Measurements from ENCODE around the gene JADE2.

The JADE2 gene

GRCh38 chr5:134529460-134529859, 4.0 kb downstream of the JADE2 start:
- H3K9me3 ChIP-seq (ENCODE audit: low read length), result no peaks in the 10 kb centered on the region
- peaks cover 10% of the 10 kb centered on the region for H3K27me3 ChIP-seq (ENCODE audit: insufficient read depth, low read length)
- no peak overlapping the region for H2AFZ ChIP-seq (ENCODE audit: low read depth, low read length)
- H3K36me3 ChIP-seq (ENCODE audit: insufficient read depth, low read length), result no peaks in the 10 kb centered on the region
- peaks cover 29% of the 10 kb centered on the region for H3K4me1 ChIP-seq (ENCODE audit: insufficient read depth, low read length)
- H3K4me3 ChIP-seq (ENCODE audit: low read length), result no peak overlapping the region

DNA sequence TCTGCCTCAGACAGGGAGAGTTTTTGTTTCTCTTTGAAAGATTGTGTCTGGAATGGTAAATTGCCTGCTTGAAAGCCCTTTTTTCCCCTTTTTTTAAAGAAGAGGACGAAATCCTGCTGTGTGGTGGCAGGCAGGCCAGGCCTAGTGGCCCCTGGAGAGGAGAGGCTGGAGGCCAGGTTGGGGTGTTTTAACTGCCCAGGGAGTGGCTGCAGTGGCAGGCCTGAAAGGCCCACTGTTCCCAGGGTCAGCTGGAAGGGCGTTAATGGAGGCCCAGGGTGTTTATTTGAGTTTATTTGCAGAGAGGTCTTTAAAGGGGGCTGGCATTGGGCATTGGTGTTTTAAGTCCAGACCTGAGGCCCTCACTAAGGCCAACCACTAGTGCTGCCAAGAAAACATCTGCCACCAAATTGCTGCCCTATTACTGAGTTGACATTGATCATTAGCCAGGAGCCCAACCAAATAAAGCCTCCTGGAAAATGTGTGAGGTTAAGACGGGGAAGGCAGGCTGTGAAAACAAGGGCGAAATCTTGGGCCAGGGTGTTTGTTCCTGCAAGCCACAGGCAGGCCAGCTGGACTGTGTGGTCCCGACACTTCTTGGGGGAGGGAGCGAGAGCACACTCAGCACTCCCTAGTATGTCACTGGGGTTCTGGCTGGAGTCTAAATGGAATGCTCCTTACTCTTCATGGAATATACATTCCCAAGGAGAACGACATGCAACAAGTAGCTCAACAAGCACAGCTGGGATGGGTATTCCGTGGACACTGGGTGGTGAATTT, 5.0 kb downstream of the JADE2 start:
- Histone ChIP-seq H3K9me3 (ENCODE audit: low read length) (no peaks in the 10 kb centered on the region), H2AFZ (ENCODE audit: low read depth, low read length) (no peak overlapping the region), H3K4me1 (ENCODE audit: insufficient read depth, low read length) (peaks cover 25% of the 10 kb centered on the region), H3K36me3 (ENCODE audit: insufficient read depth, low read length) (no peaks in the 10 kb centered on the region), H3K4me3 (ENCODE audit: low read length) (no peak overlapping the region), H3K27me3 (ENCODE audit: insufficient read depth, low read length) (peaks cover 5% of the 10 kb centered on the region)

DNA sequence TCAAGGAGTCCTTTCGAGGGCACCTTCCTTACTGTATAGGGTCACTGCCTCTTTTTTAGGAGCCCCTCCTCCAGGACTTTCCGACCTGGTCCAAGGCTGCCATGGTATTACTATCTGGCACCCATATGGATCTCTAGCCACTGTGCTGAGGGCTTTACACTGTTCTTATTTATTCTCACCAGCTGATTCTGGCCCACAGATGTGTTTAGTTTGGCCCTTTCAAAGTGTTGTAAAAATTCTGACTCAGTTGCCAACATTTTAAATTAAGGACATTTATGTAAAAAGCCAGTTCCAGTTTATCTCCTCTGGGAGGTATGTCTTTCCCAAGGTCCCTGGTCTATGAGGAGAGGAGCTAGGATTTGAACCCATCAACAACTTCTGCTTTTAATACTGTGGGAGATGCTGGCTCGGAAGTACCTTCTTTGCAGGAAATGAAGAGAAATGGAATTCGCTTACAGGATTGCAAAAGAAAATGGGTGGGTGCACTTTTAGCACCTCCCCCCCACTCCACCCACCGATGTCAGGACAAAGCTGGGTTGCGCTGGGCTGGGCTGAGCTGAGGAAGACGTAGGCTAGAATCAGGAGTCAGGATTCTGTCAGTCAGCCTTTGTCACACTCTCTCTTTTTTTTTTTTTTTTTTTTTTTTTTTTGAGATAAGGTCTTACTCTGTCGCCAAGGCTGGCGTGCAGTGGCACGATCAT, 7.8 kb downstream of the JADE2 start:
- no peaks in the 10 kb centered on the region for H3K9me3 ChIP-seq (ENCODE audit: low read length)
- no peak overlapping the region for H2AFZ ChIP-seq (ENCODE audit: low read depth, low read length)
- no peak overlapping the region for H3K4me3 ChIP-seq (ENCODE audit: low read length)
- peaks cover 5% of the 10 kb centered on the region for H3K27me3 ChIP-seq (ENCODE audit: insufficient read depth, low read length)
- peaks cover 19% of the 10 kb centered on the region for H3K4me1 ChIP-seq (ENCODE audit: insufficient read depth, low read length)
- H3K36me3 ChIP-seq (ENCODE audit: insufficient read depth, low read length), result no peaks in the 10 kb centered on the region

GRCh38 chr5:134534058-134534725, 8.7 kb downstream of the JADE2 start:
- Histone ChIP-seq H3K36me3 (ENCODE audit: insufficient read depth, low read length) (no peaks in the 10 kb centered on the region), H3K9me3 (ENCODE audit: low read length) (no peaks in the 10 kb centered on the region), H2AFZ (ENCODE audit: low read depth, low read length) (no peak overlapping the region), H3K27me3 (ENCODE audit: insufficient read depth, low read length) (no peaks in the 10 kb centered on the region), H3K4me1 (ENCODE audit: insufficient read depth, low read length) (peaks cover 16% of the 10 kb centered on the region), H3K4me3 (ENCODE audit: low read length) (no peak overlapping the region)

GRCh38 chr5:134534726-134535110, 9.2 kb downstream of the JADE2 start:
- no peaks in the 10 kb centered on the region for H3K27me3 ChIP-seq (ENCODE audit: insufficient read depth, low read length)
- no peaks in the 10 kb centered on the region for H3K9me3 ChIP-seq (ENCODE audit: low read length)
- H2AFZ ChIP-seq (ENCODE audit: low read depth, low read length), result no peak overlapping the region
- H3K36me3 ChIP-seq (ENCODE audit: insufficient read depth, low read length), result no peaks in the 10 kb centered on the region
- no peak overlapping the region for H3K4me3 ChIP-seq (ENCODE audit: low read length)
- H3K4me1 ChIP-seq (ENCODE audit: insufficient read depth, low read length), result peaks cover 15% of the 10 kb centered on the region

- Histone ChIP-seq H3K4me1 (ENCODE audit: insufficient read depth, low read length) (no peaks in the 10 kb centered on the region), H3K27me3 (ENCODE audit: insufficient read depth, low read length) (no peaks in the 10 kb centered on the region), H3K36me3 (ENCODE audit: insufficient read depth, low read length) (no peaks in the 10 kb centered on the region), H3K9me3 (ENCODE audit: low read length) (no peaks in the 10 kb centered on the region), H2AFZ (ENCODE audit: low read depth, low read length) (no peak overlapping the region), H3K4me3 (ENCODE audit: low read length) (no peak overlapping the region)
Observed at GRCh38 chr5:134536876-134537275, 11.4 kb downstream of the JADE2 start.

DNA sequence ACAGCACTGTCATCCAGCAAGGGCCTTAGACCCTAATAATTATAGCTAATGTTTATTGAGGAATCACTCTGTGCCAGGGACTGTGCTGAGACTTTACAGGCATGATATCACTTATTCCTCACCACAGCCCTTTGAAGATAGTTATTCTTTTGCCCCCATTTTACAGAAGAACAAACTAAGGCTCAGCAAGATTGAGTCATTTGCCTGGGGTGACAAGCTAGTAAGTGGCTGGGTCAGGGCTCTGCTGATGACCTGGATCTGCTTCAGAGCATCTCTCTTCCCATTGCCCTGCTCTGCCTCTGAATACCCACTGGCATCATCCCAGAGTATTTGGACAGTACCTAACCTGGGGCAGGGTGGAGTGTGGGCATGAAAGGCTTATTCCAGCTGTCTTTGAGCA, 11.8 kb downstream of the JADE2 start:
- H3K36me3 ChIP-seq (ENCODE audit: insufficient read depth, low read length), result no peaks in the 10 kb centered on the region
- no peak overlapping the region for H3K4me3 ChIP-seq (ENCODE audit: low read length)
- H3K9me3 ChIP-seq (ENCODE audit: low read length), result no peaks in the 10 kb centered on the region
- H3K27me3 ChIP-seq (ENCODE audit: insufficient read depth, low read length), result no peaks in the 10 kb centered on the region
- H3K4me1 ChIP-seq (ENCODE audit: insufficient read depth, low read length), result no peaks in the 10 kb centered on the region
- no peak overlapping the region for H2AFZ ChIP-seq (ENCODE audit: low read depth, low read length)

- Histone ChIP-seq H3K36me3 (ENCODE audit: insufficient read depth, low read length) (no peaks in the 10 kb centered on the region), H3K4me1 (ENCODE audit: insufficient read depth, low read length) (no peaks in the 10 kb centered on the region), H3K27me3 (ENCODE audit: insufficient read depth, low read length) (no peaks in the 10 kb centered on the region), H3K4me3 (ENCODE audit: low read length) (no peak overlapping the region), H2AFZ (ENCODE audit: low read depth, low read length) (no peak overlapping the region), H3K9me3 (ENCODE audit: low read length) (no peaks in the 10 kb centered on the region)
Observed at GRCh38 chr5:134538296-134538695, 12.8 kb downstream of the JADE2 start.

GRCh38 chr5:134539732-134540131, 14.3 kb downstream of the JADE2 start:
- no peaks in the 10 kb centered on the region for H3K4me1 ChIP-seq (ENCODE audit: insufficient read depth, low read length)
- H2AFZ ChIP-seq (ENCODE audit: low read depth, low read length), result no peak overlapping the region
- H3K4me3 ChIP-seq (ENCODE audit: low read length), result no peak overlapping the region
- H3K9me3 ChIP-seq (ENCODE audit: low read length), result no peaks in the 10 kb centered on the region
- H3K27me3 ChIP-seq (ENCODE audit: insufficient read depth, low read length), result no peaks in the 10 kb centered on the region
- no peaks in the 10 kb centered on the region for H3K36me3 ChIP-seq (ENCODE audit: insufficient read depth, low read length)

DNA sequence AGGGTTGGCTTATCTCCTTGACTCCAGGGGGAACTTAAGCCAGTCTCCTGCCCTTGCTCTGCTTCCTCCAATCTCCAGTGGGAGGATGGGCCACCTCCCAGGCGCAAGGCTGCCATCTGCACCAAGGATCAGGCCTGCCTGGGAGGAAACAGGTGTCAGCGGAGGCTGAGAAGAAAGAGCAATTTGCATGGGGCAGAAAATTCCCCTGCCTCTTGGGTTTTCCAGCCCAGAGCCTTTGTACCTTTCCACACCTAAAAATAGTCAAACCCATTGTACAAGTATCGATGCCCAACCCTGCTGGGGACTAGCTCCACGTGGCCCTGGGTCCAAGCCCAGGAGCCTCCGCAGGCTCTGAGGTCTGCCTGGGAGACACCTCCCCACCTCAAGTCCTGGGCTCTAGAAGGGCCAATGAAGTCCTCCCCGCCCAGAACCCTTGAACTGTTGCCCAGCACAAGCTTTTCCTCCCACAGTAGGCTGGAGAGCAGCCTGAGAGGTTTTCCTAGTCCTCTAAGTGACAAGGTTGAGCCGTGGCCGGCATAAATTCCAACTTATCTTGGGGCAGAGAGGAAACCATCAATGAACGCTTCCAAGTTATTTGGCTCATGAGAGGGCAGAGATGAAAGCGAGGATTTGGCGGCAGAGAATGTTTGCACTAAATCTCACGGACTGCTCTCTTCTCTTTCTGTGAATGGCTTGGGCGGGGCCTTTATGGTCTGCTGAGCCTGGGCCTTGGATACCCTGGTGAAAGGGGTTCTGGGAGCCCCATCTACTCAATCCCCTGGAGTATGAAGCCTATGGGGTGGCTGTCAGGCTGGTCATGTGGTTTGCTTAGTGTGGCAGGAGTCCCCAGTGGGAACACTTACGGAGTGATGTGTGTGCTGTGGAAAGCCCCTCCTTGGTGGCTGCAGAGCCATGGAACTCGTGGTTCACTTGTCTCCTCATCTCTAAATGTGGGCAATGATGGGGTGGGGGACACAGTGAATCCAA, 15.6 kb downstream of the JADE2 start:
- Histone ChIP-seq H3K9me3 (ENCODE audit: low read length) (no peaks in the 10 kb centered on the region), H2AFZ (ENCODE audit: low read depth, low read length) (no peak overlapping the region), H3K27me3 (ENCODE audit: insufficient read depth, low read length) (no peaks in the 10 kb centered on the region), H3K4me3 (ENCODE audit: low read length) (no peak overlapping the region), H3K36me3 (ENCODE audit: insufficient read depth, low read length) (no peaks in the 10 kb centered on the region), H3K4me1 (ENCODE audit: insufficient read depth, low read length) (no peaks in the 10 kb centered on the region)

DNA sequence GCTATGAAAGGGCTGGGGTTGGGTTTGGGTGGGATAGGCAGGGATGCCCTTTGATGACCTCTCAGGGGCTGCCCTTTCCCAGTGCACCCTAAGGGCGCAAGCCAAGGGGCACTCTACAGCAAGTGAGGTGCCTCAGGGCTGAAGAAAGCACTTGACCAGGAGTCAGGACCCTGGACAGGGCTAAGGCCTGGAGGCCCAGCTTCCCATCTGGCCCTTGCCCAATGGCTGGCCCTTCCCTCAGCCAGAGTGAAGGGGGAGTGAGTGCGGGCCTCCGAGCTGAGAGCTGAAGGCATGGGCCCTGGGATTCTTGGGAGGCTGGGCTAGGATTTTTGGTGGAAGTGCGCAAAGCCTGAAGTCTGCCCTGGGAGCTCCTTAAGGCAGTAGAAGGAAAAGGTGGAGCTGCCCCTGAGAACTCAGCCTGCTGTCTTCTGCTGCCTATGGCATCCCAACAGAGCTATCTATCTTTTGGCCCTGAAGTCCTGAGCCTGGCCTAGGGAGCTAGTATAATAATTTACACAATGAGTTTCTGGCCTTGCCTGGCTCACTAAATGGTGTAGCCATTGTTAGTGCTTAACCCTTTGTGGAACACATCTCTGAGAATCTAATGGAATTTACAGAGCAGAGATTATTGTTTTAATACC, 16.4 kb downstream of the JADE2 start:
- Histone ChIP-seq H3K4me1 (ENCODE audit: insufficient read depth, low read length) (no peaks in the 10 kb centered on the region), H2AFZ (ENCODE audit: low read depth, low read length) (no peak overlapping the region), H3K36me3 (ENCODE audit: insufficient read depth, low read length) (no peaks in the 10 kb centered on the region), H3K9me3 (ENCODE audit: low read length) (no peaks in the 10 kb centered on the region), H3K4me3 (ENCODE audit: low read length) (no peak overlapping the region), H3K27me3 (ENCODE audit: insufficient read depth, low read length) (no peaks in the 10 kb centered on the region)

- Histone ChIP-seq H3K4me1 (ENCODE audit: insufficient read depth, low read length) (no peaks in the 10 kb centered on the region), H2AFZ (ENCODE audit: low read depth, low read length) (no peak overlapping the region), H3K9me3 (ENCODE audit: low read length) (no peaks in the 10 kb centered on the region), H3K36me3 (ENCODE audit: insufficient read depth, low read length) (no peaks in the 10 kb centered on the region), H3K27me3 (ENCODE audit: insufficient read depth, low read length) (no peaks in the 10 kb centered on the region), H3K4me3 (ENCODE audit: low read length) (no peak overlapping the region)
Observed at GRCh38 chr5:134543820-134544614, 18.5 kb downstream of the JADE2 start.

Measured in neuron (in vitro differentiated cells).